Tibial artery (tissue), 4 donors: ENCODE measurements around the gene CSMD2.

Experiments used
- DNase-seq, 2 donors: peaks; one replicate each; pipeline ENCODE4 v3.0.0-alpha.2; 2019
- H3K27ac ChIP-seq, 2 donors: fragments of 200-600 bp; sonication (generic) in 1 of 2; 1 replicate in 1 of 2; 2 replicates in 1 of 2; pipeline ENCODE4 v1.5.1; 2018 to 2019; ENCODE audit warnings: mild to moderate bottlenecking in 1 of 2
- H3K27me3 ChIP-seq, 2 donors: fragments of 200-600 bp; sonication (generic) in 1 of 2; one replicate each; pipeline versions ENCODE4 v1.5.1 to v1.6.0; 2016 to 2019
- H3K36me3 ChIP-seq, 3 donors: fragments of 200-600 bp; sonication (generic) in 2 of 3; one replicate each; pipeline ENCODE4 v1.5.1; 2016 to 2019; ENCODE audit warnings: mild to moderate bottlenecking in 2 of 3
- H3K4me1 ChIP-seq, 4 donors: fragments of 200-600 bp; sonication (generic) in 2 of 4; 1 replicate in 3 of 4; 2 replicates in 1 of 4; pipeline ENCODE4 v1.5.1; 2016 to 2019
- H3K4me3 ChIP-seq, 2 donors: fragments of 200-600 bp; sonication (generic) in 1 of 2; 1 replicate in 1 of 2; 2 replicates in 1 of 2; pipeline ENCODE4 v1.5.1; 2018 to 2019; ENCODE audit warnings: mild to moderate bottlenecking in 2 of 2
- H3K9me3 ChIP-seq, 3 donors: fragments of 200-600 bp; sonication (generic) in 1 of 3; one replicate each; pipeline ENCODE4 v1.5.1; 2016 to 2019
- intact Hi-C: fragments of 100-400 bp; cut with DNase I; formaldehyde crosslinking; loops from one replicate; pipeline ENCODE4 v1.15.0; 2023; ENCODE audit warnings: low total_unique reads
- TF ChIP-seq, protein P1 (sequence below), 2 experiments: fragments of 200-600 bp in 1 of 2; fragments of 450-650 bp in 1 of 2; IDR thresholded peaks; one replicate each; pipeline ENCODE4 v1.5.1; 2017 to 2019; ENCODE audit warnings: antibody characterized with exemption in 2 of 2, mild to moderate bottlenecking in 1 of 2, moderate library complexity in 1 of 2

CSMD2 gene

DNA sequence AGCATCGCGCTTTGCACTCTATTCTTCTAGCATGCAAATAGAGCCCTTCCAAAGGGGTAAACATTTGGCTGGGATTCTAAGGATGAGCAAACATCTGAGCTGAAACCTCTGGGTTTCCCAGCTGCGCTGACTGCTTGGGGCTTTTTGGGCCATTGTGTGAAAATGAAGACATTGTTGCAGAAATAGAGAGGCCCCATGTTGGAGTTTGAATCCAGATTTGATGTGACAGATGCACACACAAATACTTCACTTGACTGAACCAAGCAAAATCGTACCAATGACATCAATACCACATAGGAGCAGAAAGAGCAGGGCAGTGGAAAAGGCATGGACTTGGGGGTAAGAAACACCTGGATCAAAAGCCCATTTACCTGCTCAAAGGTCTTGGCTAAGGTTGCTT lies 445.7 kb downstream of the CSMD2 start:
- TF ChIP-seq, protein P1, sequence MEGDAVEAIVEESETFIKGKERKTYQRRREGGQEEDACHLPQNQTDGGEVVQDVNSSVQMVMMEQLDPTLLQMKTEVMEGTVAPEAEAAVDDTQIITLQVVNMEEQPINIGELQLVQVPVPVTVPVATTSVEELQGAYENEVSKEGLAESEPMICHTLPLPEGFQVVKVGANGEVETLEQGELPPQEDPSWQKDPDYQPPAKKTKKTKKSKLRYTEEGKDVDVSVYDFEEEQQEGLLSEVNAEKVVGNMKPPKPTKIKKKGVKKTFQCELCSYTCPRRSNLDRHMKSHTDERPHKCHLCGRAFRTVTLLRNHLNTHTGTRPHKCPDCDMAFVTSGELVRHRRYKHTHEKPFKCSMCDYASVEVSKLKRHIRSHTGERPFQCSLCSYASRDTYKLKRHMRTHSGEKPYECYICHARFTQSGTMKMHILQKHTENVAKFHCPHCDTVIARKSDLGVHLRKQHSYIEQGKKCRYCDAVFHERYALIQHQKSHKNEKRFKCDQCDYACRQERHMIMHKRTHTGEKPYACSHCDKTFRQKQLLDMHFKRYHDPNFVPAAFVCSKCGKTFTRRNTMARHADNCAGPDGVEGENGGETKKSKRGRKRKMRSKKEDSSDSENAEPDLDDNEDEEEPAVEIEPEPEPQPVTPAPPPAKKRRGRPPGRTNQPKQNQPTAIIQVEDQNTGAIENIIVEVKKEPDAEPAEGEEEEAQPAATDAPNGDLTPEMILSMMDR (IDR thresholded peaks at IDR 0.05) = no peak
- Histone ChIP-seq H3K4me1 (no peaks in the 10 kb centered on the region), H3K27me3 (no peaks in the 10 kb centered on the region), H3K4me3 (no peak overlapping the region), H3K27ac (no peak overlapping the region), H3K9me3 (no peaks in the 10 kb centered on the region), H3K36me3 (no peaks in the 10 kb centered on the region)
- intact Hi-C loops = no loop called here
- DNase-seq = no peak

GRCh38 chr1:33718186-33718585 lies 446.8 kb downstream of the CSMD2 start:
- no peaks in the 10 kb centered on the region for H3K36me3 ChIP-seq
- TF ChIP-seq, protein P1 (IDR thresholded peaks at IDR 0.05) = no peak
- H3K4me1 ChIP-seq = no peaks in the 10 kb centered on the region
- peaks cover 0 to 6% of the 10 kb centered on the region in 2 donors for H3K27me3 ChIP-seq
- H3K9me3 ChIP-seq = no peaks in the 10 kb centered on the region
- intact Hi-C loops = no loop called here
- H3K4me3 ChIP-seq = no peak overlapping the region
- H3K27ac ChIP-seq = no peak overlapping the region
- DNase-seq = no peak

DNA sequence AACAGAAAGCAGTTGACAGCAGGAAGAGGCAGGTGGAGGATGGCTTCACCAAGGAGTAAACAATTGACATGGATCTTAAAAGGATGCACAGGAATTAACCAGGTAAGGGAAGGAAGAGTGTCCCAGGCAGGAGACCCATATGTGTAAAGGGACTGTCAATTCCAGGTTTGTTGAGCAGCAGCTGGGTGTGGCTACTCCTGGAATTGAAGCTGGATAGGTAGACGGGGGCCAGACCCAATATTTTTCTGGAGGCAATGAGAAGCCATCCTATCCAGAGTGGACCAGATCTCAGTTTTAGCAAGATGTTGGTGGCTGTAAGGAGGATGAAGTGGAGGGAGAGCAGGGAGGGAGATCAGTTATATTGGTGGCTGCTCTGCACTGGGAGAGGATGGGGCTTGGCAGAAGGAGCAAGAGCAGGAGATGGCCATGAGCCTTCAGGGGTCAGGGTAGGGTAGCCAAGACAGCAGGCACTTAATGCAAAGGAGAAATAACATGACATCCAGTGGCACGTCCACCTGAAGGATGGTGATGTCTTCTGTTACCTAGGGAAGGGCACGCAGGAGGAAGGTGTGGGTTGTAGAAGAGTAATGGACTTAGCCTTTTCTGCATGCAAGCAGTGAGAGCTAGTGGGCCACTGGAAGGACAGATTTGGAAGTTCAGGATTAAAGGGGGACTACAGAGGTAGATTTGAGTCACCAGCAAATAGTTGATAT lies 447.9 kb downstream of the CSMD2 start:
- intact Hi-C loops = no loop called here
- Histone ChIP-seq H3K9me3 (no peaks in the 10 kb centered on the region), H3K4me3 (no peak overlapping the region)

DNA sequence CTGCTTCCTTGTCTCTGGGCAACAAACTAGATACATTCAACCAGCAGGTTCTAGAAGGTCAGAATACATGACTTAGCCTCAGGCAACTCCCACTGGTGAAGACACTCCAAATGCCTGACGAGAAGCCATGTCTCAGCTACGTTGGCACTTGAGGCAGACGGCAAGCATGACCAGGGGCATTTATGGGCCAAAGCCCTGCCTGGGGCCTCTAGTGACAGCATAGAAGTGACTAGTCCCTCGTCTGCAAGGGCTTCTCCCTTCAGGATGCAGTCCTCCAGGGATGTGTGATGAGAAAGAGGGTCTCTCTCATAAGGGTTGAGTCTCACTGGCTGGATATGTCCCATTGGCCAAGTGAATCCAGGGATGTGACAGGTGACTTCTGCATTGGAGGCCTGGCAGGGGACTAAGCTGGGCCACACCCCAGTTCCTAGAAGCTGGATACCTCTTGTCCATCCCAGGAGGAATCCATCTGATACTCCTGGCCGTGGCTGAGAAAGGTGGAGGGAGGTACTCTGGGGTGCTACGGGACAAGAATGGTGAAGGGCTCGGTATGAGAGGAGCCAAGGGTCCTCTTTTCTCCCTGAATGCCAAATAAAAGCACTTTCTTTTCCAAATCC lies 449.7 kb downstream of the CSMD2 start:
- DNase-seq = no peak
- Histone ChIP-seq H3K27ac (no peak overlapping the region), H3K27me3 (peaks cover 0 to 14% of the 10 kb centered on the region in 2 donors), H3K36me3 (no peaks in the 10 kb centered on the region), H3K4me1 (no peaks in the 10 kb centered on the region), H3K9me3 (no peaks in the 10 kb centered on the region), H3K4me3 (no peak overlapping the region)
- TF ChIP-seq, protein P1 (IDR thresholded peaks at IDR 0.05) = no peak
- intact Hi-C loops = no loop called here

More for the DNA sequence above, 447.9 kb downstream of the CSMD2 start:
- TF ChIP-seq, protein P1 (IDR thresholded peaks at IDR 0.05) = no peak
- Histone ChIP-seq H3K4me1 (no peaks in the 10 kb centered on the region), H3K27ac (no peak overlapping the region), H3K27me3 (peaks cover 0 to 8% of the 10 kb centered on the region in 2 donors), H3K36me3 (no peaks in the 10 kb centered on the region)
- DNase-seq = no peak

DNA sequence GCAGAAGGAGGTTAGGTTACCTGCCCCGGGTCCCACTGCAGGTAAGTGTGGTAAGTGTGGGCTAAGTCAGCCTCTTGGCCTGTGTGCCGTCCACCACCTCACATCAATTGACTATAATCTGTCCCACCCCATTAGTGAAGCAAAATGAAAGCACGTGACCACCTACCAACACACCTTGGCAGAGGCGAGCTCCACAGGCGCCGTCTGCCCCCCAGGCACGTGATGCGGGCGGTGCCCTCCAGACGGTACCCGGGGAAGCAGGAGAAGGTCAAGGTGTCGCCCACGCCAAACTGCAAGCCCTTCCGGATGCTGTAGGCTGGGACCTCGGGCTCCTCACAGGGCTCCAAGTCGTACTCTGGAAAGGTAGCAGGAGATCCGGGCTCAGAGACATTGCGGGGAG lies 450.6 kb downstream of the CSMD2 start:
- no peak overlapping the region for H3K27ac ChIP-seq
- no peaks in the 10 kb centered on the region for H3K9me3 ChIP-seq
- TF ChIP-seq, protein P1 (IDR thresholded peaks at IDR 0.05) = no peak
- H3K27me3 ChIP-seq = peaks cover 0 to 14% of the 10 kb centered on the region in 2 donors
- H3K4me1 ChIP-seq = no peaks in the 10 kb centered on the region
- intact Hi-C loops = no loop called here
- H3K36me3 ChIP-seq = no peaks in the 10 kb centered on the region
- H3K4me3 ChIP-seq = no peak overlapping the region
- no peak for DNase-seq
